Activated T-cell treated with anti-CD3 and anti-CD28 coated beads, Interleukin-2, amount 50 U/mL, for 24 hours (primary cell): ENCODE data around the gene SOBP.
A peak's percentile ranks its signal among the peaks of the same experiment; 100 is the strongest.

Source experiments
- DNase-seq: peaks from one replicate; pipeline ENCODE4 v3.0.0-alpha.2; 2020
- H3K27ac Mint-ChIP-seq: 2 replicates; pipeline ENCODE4 v1.8.0; 2020; ENCODE audit warnings: mild to moderate bottlenecking, mixed read lengths
- H3K27me3 Mint-ChIP-seq: 2 replicates; pipeline ENCODE4 v1.8.0; 2020; ENCODE audit warnings: mixed read lengths
- H3K36me3 Mint-ChIP-seq: 2 replicates; pipeline ENCODE4 v1.8.0; 2020; ENCODE audit warnings: low read depth, mixed read lengths
- H3K4me1 Mint-ChIP-seq: 2 replicates; pipeline ENCODE4 v1.8.0; 2020; ENCODE audit warnings: low read depth, mixed read lengths
- H3K4me3 Mint-ChIP-seq: 2 replicates; pipeline ENCODE4 v1.8.0; 2020; ENCODE audit warnings: mild to moderate bottlenecking, moderate library complexity, mixed read lengths
- H3K9me3 Mint-ChIP-seq: 2 replicates; pipeline ENCODE4 v1.8.0; 2020; ENCODE audit warnings: mixed read lengths

SOBP gene

DNA sequence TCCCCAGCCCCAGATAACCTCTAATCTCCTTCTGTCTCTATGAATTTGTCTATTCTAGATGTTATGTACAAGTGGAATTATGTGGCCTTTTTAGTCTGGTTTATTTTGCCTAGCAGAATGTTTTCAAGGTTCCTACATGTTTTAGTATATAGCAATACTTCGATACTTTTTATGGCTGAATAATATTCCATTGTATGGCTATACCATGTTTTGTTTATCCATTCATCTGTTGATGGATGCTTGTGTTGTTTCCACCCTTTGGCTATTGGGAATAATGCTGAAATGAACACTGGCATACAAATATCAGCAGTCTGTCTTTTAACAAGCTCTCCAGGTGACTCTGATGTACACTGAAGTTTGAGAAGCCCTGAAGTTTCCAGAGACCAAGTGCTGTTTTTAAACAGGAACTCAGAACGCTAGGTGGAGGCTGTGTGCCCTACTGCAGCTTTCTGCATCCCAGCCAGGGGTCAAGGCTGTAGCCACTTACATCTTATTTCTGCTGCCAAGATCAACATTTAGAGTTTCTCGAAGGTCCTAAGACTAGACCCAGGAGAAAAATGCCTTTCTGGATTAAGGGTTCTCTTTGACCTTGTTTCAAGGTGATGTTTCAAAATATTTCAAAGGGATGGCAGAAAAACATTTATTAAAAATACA lies 123.0 kb downstream of the SOBP start:
- Mint-ChIP-seq H3K9me3 (no peaks in the 10 kb centered on the region), H3K4me1 (no peaks in the 10 kb centered on the region), H3K4me3 (no peak overlapping the region), H3K36me3 (no peaks in the 10 kb centered on the region), H3K27ac (no peak overlapping the region), H3K27me3 (no peaks in the 10 kb centered on the region)
- no peak for DNase-seq

DNA sequence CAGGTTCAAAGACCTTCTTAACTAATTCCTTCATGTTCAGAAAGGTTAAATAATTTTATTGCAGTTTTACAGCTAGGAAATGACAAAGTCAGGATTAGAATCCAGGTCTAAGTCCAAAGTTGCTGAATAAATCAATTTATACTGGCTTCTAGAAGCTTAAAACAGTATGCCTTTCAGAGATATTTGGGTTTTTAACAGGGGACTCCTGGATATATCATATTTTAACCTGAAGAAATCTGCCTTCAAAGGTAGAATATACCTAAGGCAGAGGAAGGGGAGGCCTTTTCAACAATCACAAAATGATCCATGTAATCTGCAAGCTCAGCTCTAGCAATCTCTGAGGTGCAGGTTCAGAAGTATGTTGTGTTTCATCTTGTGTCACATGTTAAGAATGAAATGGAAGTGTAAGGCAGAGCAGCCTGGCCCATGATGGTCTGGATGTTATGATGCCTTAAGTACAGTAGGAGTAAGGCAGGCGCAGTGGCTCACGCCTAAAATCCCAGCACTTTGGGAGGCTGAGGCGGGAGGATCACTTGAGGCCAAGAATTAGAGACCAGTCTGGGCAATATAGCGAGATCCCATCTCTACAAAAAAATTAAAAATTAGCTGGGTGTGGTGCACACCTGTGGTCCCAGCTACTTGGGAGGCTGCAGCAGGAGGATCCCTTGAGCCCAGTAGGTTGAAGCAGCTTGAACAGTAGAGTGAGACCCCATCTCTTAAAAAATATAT lies 123.9 kb downstream of the SOBP start:
- Mint-ChIP-seq H3K4me1 (peaks cover 7% of the 10 kb centered on the region), H3K4me3 (no peak overlapping the region), H3K27me3 (no peaks in the 10 kb centered on the region), H3K36me3 (no peaks in the 10 kb centered on the region), H3K27ac (no peak overlapping the region), H3K9me3 (no peaks in the 10 kb centered on the region)
- DNase-seq = no peak

DNA sequence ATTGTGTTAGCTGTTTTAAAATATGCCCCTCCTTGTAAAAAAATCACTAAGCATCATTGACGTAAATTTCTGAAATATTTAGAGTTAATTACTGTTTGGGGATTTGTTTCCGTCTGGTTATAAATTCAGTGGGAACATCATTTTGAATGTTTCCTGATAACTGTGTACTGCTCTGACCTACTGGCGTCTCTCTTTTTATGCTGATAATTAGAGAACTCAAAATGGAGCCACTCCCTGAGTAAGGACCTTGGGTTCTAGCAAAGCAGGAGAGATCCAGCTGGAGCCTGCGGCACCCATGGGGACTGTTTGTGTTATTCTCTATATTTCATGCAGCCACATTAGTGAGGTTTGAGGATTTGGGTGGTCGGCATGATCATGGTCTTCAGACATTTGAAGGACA lies 124.9 kb downstream of the SOBP start:
- Mint-ChIP-seq H3K9me3 (no peaks in the 10 kb centered on the region), H3K4me1 (peaks cover 14% of the 10 kb centered on the region), H3K4me3 (no peak overlapping the region), H3K27ac (no peak overlapping the region), H3K27me3 (no peaks in the 10 kb centered on the region), H3K36me3 (no peaks in the 10 kb centered on the region)
- no peak for DNase-seq

DNA sequence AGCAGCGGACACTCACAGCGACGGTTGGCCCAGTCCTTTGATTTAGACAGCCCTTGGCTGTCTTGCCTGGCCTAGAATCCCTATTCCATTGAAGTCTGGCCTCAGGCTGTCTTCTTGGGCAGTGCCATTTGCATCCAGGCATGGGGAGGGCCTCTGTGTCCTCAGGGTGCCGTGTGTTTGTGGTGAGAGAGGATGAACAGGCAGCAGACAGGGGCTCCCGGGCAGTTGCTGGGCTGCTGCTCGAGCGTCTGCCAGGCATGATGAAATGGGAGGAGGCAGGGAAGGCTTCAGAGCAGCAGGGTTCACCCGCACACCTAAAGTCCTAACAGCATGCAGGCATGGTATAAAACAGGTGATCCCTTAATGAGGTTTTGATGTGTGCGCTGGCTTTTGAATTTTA lies 126.9 kb downstream of the SOBP start:
- Mint-ChIP-seq H3K27me3 (no peaks in the 10 kb centered on the region), H3K27ac (no peak overlapping the region), H3K36me3 (no peaks in the 10 kb centered on the region), H3K4me1 (peaks cover 25% of the 10 kb centered on the region), H3K9me3 (no peaks in the 10 kb centered on the region), H3K4me3 (no peak overlapping the region)
- no peak for DNase-seq

DNA sequence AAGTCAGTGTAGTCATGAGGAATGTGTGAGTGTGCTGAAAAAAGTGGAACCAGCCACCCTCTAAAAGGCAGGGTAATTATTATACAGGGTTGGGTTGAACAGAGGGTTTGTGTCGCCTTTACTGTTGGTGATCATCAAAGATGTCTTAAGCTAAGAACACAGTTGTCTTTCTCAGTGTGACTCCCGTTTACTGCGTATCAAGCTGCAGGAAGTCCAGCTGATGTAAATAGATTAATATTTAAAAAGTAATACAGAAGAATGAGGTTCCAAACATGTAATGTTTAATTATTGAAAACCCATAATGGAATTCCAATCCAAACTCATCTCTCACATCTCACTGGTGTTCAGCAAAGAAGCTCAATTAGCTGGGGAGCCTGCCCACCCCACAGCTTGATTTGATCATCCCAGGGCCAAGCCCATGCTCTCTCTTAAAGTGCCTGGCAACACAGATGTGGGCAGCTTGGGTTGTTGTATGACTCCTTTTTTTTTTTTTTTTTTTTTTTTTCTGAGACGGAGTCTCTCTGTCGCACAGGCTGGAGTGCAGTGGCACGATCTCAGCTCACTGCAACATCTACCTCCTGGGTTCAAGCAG lies 127.5 kb downstream of the SOBP start:
- no peak for DNase-seq
- Mint-ChIP-seq H3K9me3 (no peaks in the 10 kb centered on the region), H3K27me3 (no peaks in the 10 kb centered on the region), H3K36me3 (no peaks in the 10 kb centered on the region), H3K27ac (no peak overlapping the region), H3K4me3 (no peak overlapping the region), H3K4me1 (peaks cover 25% of the 10 kb centered on the region)

DNA sequence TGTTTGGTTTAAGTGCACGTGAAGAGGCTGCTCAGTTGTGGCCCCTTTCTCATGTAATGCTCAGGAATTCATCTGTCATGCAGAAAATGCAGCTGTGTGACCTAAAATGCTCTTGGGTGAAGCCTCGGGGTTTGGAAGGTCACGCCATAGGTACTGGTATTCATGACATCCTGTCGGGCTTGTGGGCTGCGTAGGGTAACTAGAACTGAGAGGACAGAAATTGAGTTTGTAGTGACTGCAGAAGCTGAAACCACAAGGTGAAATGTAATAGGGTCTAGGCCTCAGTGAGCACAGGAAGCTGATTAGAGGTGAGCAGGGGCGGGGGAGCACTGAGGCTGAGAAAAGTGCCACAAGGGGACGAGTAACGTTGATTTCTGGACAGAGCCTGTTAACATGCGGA lies 128.8 kb downstream of the SOBP start:
- peaks cover 25% of the 10 kb centered on the region for H3K4me1 Mint-ChIP-seq
- peak; percentile 44 for DNase-seq
- no peaks in the 10 kb centered on the region for H3K9me3 Mint-ChIP-seq
- peak overlapping the region; percentile 72 for H3K27ac Mint-ChIP-seq
- H3K4me3 Mint-ChIP-seq = no peak overlapping the region
- no peaks in the 10 kb centered on the region for H3K36me3 Mint-ChIP-seq
- H3K27me3 Mint-ChIP-seq = no peaks in the 10 kb centered on the region

DNA sequence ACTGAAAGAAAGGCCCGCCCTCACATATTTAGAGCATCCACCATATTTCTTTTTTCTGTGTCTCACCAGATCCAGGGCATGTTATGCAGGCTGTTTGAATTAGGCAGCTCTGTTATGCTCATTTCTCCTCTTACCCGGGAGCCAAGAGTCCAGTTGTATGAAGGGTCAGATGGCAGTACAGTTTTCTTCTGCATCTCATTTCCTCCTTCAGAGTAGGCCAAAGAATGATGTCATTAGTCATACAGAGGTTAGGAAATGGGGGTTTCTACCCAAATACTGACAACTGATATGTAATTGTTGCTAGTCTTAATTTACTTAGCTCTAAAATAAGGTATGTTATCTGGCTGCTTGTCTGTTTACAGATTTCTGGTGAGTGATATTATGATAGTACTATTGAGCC lies 130.8 kb downstream of the SOBP start:
- Mint-ChIP-seq H3K27me3 (no peaks in the 10 kb centered on the region), H3K4me3 (no peak overlapping the region), H3K9me3 (no peaks in the 10 kb centered on the region), H3K27ac (no peak overlapping the region), H3K4me1 (peaks cover 25% of the 10 kb centered on the region), H3K36me3 (no peaks in the 10 kb centered on the region)
- no peak for DNase-seq

DNA sequence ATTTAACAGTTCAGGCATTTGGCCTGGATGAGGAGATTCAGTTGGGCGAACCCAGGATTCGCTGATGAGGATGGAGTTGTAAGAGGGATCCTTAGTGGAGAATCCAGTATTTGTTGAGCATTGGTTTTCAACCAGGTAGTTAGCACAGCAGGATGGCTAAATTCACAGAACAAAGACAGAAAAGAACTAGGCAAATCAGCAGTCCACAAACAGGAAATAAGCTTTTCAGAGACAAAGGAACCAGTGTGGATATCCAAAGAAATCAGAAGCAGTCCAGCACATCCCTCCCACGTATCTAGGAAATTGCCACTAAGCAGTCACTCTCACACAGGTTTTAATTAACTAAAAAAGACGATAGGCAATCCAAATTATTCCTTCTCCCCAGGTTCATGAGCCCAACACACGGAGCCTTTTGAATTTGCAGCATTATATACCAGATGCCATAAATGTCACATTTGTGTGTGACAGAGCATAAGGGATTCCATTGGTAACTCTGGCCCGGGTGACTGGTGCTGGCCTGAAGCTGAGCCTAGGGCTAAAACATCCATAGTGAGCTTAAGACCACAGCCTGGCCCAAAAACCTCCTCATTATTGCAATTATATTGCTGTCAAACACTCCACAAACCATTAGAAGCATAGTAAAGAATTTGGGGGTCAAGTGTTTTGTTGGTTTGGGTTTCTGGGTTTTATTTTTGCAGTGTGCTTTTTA lies 131.5 kb downstream of the SOBP start:
- Mint-ChIP-seq H3K27ac (no peak overlapping the region), H3K36me3 (no peaks in the 10 kb centered on the region), H3K4me3 (no peak overlapping the region), H3K9me3 (no peaks in the 10 kb centered on the region), H3K4me1 (peaks cover 25% of the 10 kb centered on the region), H3K27me3 (no peaks in the 10 kb centered on the region)
- no peak for DNase-seq

DNA sequence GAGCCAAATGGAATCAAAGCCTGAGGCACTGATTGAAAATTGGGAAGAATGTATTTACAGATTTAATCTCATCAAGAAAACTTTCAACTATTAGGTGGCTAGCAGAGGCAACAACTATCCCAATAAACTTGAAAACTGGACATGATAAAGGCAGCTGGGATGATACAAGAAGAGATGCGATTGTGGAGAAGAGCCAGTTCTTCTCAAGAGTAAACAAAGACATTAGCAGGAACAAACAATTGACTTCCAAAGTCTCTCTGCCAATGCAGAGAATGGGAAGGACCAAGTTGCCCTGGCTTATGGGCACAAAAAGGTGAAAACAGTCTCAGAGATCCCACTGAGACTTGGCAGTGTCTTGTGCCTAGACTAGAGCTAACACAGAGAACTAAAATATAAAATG lies 132.4 kb downstream of the SOBP start:
- H3K27ac Mint-ChIP-seq = no peak overlapping the region
- DNase-seq = no peak
- H3K27me3 Mint-ChIP-seq = no peaks in the 10 kb centered on the region
- H3K4me3 Mint-ChIP-seq = no peak overlapping the region
- peaks cover 25% of the 10 kb centered on the region for H3K4me1 Mint-ChIP-seq
- no peaks in the 10 kb centered on the region for H3K9me3 Mint-ChIP-seq
- H3K36me3 Mint-ChIP-seq = no peaks in the 10 kb centered on the region

DNA sequence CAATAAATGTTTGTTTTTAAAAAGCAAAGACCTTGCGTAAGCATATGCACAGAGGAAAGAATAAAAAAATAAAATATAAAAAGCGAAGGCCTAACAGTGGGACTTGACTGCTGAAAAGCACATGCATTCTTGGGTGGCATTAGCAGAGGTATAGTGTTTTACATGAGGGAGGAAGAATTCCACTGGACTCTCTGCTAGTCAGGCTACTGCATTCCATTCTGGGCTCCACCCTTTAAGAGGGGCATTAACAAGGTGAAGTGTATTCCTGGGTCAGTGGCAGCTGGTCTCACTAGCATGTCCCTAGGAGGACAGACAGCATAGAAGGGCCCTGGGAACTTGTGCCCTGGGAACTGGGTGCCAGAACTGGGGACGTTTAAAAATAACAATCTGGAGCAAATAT lies 134.1 kb downstream of the SOBP start:
- no peak for DNase-seq
- peaks cover 16% of the 10 kb centered on the region for H3K4me1 Mint-ChIP-seq
- no peak overlapping the region for H3K27ac Mint-ChIP-seq
- no peak overlapping the region for H3K4me3 Mint-ChIP-seq
- no peaks in the 10 kb centered on the region for H3K27me3 Mint-ChIP-seq
- H3K9me3 Mint-ChIP-seq = no peaks in the 10 kb centered on the region
- H3K36me3 Mint-ChIP-seq = no peaks in the 10 kb centered on the region

DNA sequence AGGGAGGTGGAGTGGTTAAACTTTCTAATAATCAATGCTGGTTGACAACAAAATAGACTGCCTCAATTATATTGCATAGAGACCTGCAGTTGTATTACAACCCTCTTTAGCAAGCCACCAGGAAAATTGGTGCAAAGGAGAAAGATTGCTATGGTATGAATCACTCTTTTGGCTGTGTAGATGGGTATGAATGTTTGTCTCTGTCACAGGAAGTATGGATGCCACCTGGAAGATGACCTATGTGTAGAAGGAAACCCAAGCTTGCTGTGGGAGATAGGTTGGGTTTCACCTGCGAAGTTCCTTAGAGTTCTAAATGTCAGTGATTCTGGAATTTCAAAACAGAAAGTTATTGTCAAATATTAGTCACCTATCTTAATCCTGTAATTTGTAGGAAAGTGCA lies 134.6 kb downstream of the SOBP start:
- DNase-seq = no peak
- H3K27me3 Mint-ChIP-seq = no peaks in the 10 kb centered on the region
- no peak overlapping the region for H3K27ac Mint-ChIP-seq
- H3K9me3 Mint-ChIP-seq = no peaks in the 10 kb centered on the region
- no peaks in the 10 kb centered on the region for H3K36me3 Mint-ChIP-seq
- peaks cover 11% of the 10 kb centered on the region for H3K4me1 Mint-ChIP-seq
- no peak overlapping the region for H3K4me3 Mint-ChIP-seq

DNA sequence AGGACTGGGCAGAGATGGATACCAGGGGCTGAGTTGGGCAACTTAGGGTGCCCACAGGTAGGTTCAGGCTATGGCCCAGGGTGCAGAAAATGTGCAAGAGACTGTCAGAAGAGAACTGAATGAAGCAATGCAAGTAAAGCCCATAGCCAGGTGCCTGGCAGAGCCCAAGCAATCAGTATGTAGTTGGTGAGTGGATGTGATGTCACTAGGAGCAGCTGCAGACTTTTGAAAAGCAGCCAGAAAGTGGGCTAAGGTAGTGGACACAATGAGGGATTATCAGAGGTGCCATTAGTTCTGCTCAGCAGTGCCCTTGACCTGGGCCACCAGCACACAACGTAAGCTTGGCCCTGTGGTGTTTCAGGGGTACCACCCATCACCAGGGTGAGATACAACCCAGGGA lies 135.3 kb downstream of the SOBP start:
- Mint-ChIP-seq H3K36me3 (no peaks in the 10 kb centered on the region), H3K9me3 (no peaks in the 10 kb centered on the region), H3K27me3 (peaks cover 2% of the 10 kb centered on the region), H3K4me3 (no peak overlapping the region), H3K27ac (no peak overlapping the region), H3K4me1 (peaks cover 8% of the 10 kb centered on the region)
- no peak for DNase-seq

DNA sequence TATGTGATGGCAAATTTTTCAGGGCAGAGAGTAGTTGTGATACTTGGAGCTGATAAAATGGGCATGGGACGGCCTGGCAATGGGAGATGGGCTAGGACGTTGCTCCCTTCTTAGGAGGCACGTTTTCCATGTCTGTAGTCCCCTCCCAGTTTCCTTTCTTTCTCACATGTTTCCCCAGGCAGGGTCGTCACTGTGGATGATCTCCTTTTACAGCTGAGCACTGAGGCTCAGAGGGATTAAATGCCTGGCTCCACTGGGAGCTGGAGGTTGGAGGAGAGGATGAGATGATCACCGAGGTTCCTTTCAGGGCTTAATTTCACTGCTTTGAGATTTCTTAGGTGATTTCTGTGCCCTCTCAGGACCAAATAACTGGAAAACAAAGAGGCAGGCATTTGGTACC lies 136.7 kb downstream of the SOBP start:
- Mint-ChIP-seq H3K4me1 (no peaks in the 10 kb centered on the region), H3K27me3 (peaks cover 8% of the 10 kb centered on the region), H3K4me3 (no peak overlapping the region), H3K9me3 (no peaks in the 10 kb centered on the region), H3K27ac (no peak overlapping the region), H3K36me3 (no peaks in the 10 kb centered on the region)
- DNase-seq = no peak

DNA sequence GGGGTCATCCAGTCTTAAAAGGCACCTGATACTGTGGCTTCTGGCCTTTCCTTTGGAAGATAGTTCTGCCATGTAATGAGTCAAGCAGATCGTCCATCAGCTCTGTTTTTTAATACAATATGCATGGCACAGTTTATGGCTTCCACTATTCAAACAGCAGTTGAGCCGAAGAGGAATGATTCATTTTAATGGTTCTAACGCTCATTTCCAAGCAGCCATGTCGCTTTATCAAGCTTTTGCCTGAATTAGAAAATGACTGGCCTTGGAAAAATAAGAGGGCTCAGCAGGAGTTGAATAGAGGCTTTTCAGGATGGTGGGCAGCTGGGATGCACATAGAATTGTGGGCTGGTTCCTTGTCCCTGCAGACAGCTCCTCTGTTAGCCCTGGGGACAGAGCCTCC lies 138.1 kb downstream of the SOBP start:
- DNase-seq = no peak
- H3K9me3 Mint-ChIP-seq = no peaks in the 10 kb centered on the region
- H3K36me3 Mint-ChIP-seq = no peaks in the 10 kb centered on the region
- no peak overlapping the region for H3K27ac Mint-ChIP-seq
- no peaks in the 10 kb centered on the region for H3K4me1 Mint-ChIP-seq
- no peak overlapping the region for H3K4me3 Mint-ChIP-seq
- H3K27me3 Mint-ChIP-seq = peaks cover 20% of the 10 kb centered on the region

DNA sequence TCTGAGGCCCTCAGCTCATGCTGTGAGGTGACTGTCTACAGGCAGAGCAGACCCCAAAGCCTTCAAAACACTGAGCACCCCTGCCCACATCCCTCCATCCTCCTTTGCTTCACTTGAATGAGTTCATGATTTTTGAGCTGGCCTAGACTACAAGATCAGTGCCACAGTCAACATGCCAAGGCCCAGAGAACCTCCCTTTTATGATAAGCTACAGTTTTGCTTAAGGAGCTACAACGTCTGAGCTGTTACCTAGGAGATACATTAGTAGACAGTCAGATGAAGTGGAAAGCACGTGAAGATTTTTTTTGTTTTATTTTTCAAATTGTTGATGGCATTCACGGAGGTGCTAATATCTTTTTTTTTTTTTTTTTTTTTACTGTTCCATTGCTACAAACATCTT lies 139.0 kb downstream of the SOBP start:
- no peak for DNase-seq
- Mint-ChIP-seq H3K9me3 (no peaks in the 10 kb centered on the region), H3K27me3 (peaks cover 29% of the 10 kb centered on the region), H3K36me3 (no peaks in the 10 kb centered on the region), H3K4me3 (no peak overlapping the region), H3K27ac (no peak overlapping the region), H3K4me1 (peaks cover 4% of the 10 kb centered on the region)
